Glutamatergic neuron (in vitro differentiated cells): ENCODE results near the gene VASH1. TPM values are rescaled to one million over a fixed set of nuclear protein-coding genes. Genes with fewer than 3 reads are reported as not detected.

Source experiments
- total RNA-seq: library from RNA; stranded (reverse); fragmentation: NEBNext Ultra II Directional; extraction: Animal tissue kit (Norgen Biotek cat#: 25700); gene quantifications from one replicate; pipeline ENCODE4 v1.2.1, GENCODE V29; 2021; ENCODE audit not compliant: unreplicated experiment

Gene VASH1
- total RNA-seq, 1 donor from 2014 or later, result 149 TPM

Other genes starting within 250 kb of the VASH1 start
- 13.6 TPM for gene ANGEL1, start 51.4 kb downstream of the VASH1 start, total RNA-seq
- not detected for gene LRRC74A, start 64.9 kb downstream of the VASH1 start, total RNA-seq